T-helper 1 cell treated with Interleukin-12 subunit alpha and Interleukin-12 subunit beta and Interleukin-4 antibody, amounts not matched to agents 30 μg/mL and 1 μg/mL, for 36 hours (primary cell): Measurements from ENCODE around the gene BSPRY.
"Not testable (repeated sequence)": the region's sequence is repeated elsewhere in the genome, so short reads cannot be mapped to it uniquely, and the experiment has no call there.

ENCODE experiments used
- H3K27ac Mint-ChIP-seq: one replicate; pipeline ENCODE4 v1.8.0; 2021; ENCODE audit warnings: mild to moderate bottlenecking, mixed read lengths
- H3K27me3 Mint-ChIP-seq: one replicate; pipeline ENCODE4 v1.8.0; 2021; ENCODE audit warnings: low read depth, mixed read lengths
- H3K36me3 Mint-ChIP-seq: one replicate; pipeline ENCODE4 v1.8.0; 2021; ENCODE audit warnings: low read depth, mixed read lengths
- H3K4me1 Mint-ChIP-seq: one replicate; pipeline ENCODE4 v1.8.0; 2021; ENCODE audit warnings: low read depth, mixed read lengths
- H3K4me3 Mint-ChIP-seq: one replicate; pipeline ENCODE4 v1.8.0; 2021; ENCODE audit warnings: mild to moderate bottlenecking, moderate library complexity, mixed read lengths
- H3K9me3 Mint-ChIP-seq: one replicate; pipeline ENCODE4 v1.8.0; 2021; ENCODE audit warnings: mixed read lengths

BSPRY gene

DNA sequence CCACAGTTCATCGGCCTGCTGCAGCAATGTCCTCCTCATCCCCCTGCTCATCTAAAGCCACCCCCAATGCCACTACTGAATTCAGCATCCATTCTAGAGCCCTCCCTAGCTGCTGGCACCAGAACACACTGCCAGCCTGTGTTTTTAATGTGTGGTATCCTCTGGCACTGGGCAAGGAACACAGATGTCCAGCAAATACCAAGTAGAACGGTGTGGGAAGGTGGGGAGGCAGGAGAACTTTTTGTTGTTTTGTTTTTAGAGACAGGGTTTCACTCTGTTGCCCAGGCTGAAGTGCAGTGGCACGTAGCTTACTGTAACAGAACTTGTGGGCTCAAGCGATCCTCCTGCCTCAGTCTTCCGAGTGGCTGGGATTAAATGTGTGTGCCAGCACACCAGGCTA is 22.7 kb downstream of the BSPRY start:
- H3K27me3 Mint-ChIP-seq, result no peaks in the 10 kb centered on the region
- H3K36me3 Mint-ChIP-seq, result peaks cover 12% of the 10 kb centered on the region
- peaks cover 13% of the 10 kb centered on the region for H3K4me1 Mint-ChIP-seq
- no peak overlapping the region for H3K4me3 Mint-ChIP-seq
- no peak overlapping the region for H3K27ac Mint-ChIP-seq
- no peaks in the 10 kb centered on the region for H3K9me3 Mint-ChIP-seq

DNA sequence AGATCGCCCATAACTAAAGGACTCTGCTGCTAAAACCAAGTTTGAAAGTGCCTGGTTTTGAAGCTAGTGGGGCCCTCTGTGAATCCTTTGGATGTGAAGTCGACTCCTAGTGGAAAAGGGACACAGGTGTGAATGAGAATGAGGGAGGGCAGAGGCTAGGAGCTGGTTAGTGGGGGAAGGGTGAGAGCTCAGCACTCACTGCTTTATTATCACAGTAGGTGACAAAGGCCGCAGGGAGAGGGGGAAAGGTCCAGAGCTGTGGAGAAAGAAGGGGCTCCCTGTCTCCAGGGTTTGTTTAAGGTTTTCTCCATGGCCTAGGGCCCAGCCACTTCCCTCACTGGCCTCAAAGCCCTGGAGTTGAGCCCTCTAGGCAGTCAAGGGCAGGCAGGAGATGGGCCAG is 23.9 kb downstream of the BSPRY start:
- Mint-ChIP-seq H3K27me3 (no peaks in the 10 kb centered on the region), H3K4me3 (no peak overlapping the region), H3K4me1 (peaks cover 13% of the 10 kb centered on the region), H3K9me3 (no peaks in the 10 kb centered on the region), H3K27ac (no peak overlapping the region), H3K36me3 (peaks cover 12% of the 10 kb centered on the region)

DNA sequence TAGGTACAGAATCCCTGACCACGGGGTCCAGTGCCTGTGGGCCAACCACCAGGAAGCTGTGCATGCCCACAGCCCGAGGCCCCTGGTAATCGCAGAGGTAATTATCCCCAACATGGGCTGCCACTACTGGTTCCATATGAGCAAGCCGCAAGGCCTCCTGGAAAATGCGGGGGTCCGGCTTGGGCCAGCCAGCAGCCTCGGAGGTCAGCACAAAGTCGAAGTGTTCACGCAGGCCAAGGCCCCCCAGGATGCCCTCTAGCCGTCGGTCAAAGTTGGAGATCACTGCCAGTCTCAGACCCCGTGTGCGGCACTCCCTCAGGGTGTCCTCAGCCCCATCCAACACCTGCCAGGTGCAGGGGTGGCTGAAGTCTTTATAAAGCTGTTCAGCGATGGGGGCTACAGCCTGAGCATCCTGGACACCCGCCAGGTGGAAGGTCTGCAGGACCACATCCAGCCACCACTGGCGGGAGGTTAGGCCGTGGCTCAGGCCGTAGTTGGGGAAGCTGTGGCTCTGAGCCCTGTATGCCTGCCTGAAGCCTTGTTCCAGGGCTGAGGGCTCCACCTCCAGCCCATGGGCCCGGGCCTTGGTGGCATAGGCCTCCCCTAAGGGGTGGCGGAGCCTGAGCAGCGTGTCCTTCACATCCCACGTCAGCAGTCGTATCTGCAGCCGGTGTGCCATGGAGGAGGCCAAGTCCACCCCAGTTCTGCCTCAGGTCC is 24.5 kb downstream of the BSPRY start:
- no peak overlapping the region for H3K27ac Mint-ChIP-seq
- H3K36me3 Mint-ChIP-seq, result peaks cover 8% of the 10 kb centered on the region
- H3K4me1 Mint-ChIP-seq, result peaks cover 13% of the 10 kb centered on the region
- H3K4me3 Mint-ChIP-seq, result no peak overlapping the region
- H3K27me3 Mint-ChIP-seq, result no peaks in the 10 kb centered on the region
- no peaks in the 10 kb centered on the region for H3K9me3 Mint-ChIP-seq

DNA sequence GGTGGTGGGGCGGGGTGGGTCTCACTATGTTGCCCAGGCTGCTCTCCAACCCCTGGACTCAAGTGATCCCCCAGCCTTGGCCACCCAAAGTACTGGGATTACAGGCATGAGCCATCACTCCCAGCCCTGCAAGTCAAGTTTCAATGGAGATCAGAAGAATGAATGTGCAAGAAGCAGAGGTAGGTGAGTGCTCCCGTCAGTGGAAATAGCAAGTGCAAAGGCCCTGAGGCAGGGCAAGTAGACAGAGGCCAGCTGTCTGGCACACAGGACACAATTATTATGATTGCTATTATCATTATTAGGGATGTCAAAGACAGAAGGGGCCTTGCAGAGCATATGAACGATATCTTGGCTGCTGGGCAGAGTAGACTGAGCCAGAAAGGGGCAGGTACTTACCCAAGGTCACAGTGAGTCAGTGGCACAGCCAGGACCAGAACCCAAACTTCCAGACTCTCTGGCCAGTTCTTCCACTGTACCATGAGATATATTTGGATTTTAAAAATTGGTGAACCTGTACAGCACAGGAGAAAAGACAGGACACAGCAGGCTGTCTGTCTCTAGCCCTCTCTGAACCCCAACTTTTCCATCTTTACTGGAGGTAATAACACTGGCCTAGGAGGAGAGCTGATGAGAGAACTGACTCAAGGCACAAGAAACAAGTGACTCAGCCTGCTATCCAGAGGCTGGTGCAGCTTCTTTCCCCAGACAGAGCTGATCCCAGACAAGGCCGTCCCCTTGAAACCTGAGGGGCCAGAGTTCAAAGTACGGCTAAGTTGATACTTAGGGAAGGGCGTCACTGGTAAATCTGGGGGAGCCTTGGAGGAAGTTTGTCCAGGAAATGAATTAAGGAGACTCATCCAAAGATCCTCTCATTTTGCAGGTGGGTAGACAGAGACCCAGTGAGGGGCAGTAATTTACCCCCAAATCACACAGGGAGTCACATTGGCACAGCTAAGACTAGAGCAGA is 26.0 kb downstream of the BSPRY start:
- H3K27me3 Mint-ChIP-seq, result no peaks in the 10 kb centered on the region
- peak overlapping the region; percentile 79 for H3K4me3 Mint-ChIP-seq
- H3K9me3 Mint-ChIP-seq, result no peaks in the 10 kb centered on the region
- H3K27ac Mint-ChIP-seq, result peak overlapping the region; percentile 68
- H3K36me3 Mint-ChIP-seq, result peaks cover 7% of the 10 kb centered on the region
- H3K4me1 Mint-ChIP-seq, result peaks cover 13% of the 10 kb centered on the region

DNA sequence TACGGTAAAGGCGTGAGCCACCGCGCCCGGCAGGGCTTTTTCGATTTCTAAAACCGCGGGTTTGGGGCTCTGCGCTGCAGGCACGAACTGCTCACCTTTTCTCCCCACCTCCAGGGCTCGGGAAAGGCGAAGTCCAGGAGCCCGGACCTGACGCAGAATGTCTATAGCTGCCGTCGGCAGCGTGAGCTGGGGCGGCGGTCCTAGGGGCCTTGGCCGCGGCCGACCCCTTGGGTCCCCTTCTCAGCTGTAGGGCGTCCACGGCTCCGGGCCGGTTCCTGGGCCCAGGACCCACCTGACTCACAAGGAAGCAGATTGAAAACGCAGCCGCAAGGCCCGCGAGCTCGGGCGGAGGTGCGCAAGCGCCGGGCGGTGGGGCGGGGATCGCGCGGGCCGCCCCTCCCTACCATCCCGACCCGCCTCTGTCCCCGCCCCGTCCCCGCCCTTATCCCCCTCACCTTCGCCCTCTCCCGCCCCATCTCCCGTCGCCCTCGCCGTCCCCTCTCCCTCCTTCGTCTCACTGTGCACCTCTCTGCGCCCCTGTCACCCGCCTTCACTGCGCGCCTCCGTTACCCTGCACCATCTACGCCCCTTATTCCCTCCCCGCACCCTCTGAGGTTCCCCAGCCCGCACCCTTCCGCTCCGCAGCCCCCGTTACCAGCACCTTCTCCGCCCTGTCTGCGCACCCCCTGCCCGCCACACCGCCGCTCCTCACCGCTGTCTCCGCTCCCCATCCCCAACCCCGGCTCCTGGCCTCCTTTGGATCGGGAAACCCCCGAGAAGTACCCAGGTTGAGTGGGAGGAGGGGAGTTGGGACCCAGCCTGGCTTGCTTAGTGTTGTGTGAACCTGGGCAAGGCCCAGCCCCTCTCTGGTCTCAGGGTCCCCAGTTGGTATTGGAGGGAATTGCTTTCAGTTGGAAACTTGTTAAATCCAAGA is 27.6 kb downstream of the BSPRY start, which contains the start of gene HDHD3:
Gene HDHD3, minus strand, starts transcription at position 353 of the 934 bp plus-strand sequence. CDS start 2,632 bp downstream, outside the sequence.
- H3K4me1 Mint-ChIP-seq, result peaks cover 17% of the 10 kb centered on the region
- no peaks in the 10 kb centered on the region for H3K9me3 Mint-ChIP-seq

DNA sequence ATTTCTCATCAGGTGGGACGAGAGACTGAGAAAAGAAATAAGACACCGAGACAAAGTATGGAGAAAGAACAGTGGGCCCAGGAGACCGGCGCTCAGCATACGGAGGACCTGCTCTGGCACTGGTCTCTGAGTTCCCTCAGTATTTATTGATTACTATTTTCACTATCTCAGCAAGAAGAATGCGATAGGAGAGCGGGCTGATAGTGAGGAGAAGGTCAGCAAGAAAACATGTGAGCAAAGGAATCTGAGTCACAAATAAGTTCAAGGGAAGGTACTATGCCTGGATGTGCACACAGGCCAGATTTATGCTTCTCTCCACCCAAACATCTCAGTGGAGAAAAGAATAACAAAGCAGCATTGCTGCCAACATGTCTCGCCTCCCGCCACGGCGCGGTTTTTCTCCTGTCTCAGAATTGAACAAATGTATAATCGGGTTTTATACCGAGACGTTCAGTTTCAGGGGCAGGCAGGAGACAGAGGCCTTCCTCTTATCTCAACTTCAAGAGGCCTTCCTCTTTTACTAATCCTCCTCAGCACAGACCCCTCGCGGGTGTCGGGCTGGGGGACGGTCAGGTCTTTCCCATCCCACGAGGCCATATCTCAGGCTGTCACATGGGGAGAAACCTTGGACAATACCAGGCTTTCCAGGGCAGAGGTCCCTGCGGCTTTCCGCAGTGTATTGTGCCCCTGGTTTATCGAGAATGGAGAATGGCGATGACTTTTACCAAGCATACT is 29.9 kb downstream of the BSPRY start:
- not testable (repeated sequence) for H3K27ac Mint-ChIP-seq, H3K9me3 Mint-ChIP-seq, H3K36me3 Mint-ChIP-seq, H3K4me3 Mint-ChIP-seq, H3K27me3 Mint-ChIP-seq
- H3K4me1 Mint-ChIP-seq, result peaks cover 17% of the 10 kb centered on the region

More for the DNA sequence above, 27.6 kb downstream of the BSPRY start, which contains the start of gene HDHD3:
- peaks cover 7% of the 10 kb centered on the region for H3K36me3 Mint-ChIP-seq
- no peaks in the 10 kb centered on the region for H3K27me3 Mint-ChIP-seq
- peak within 1 kb of the TSS; percentile 73 for H3K27ac Mint-ChIP-seq
- H3K4me3 Mint-ChIP-seq, result peak within 1 kb of the TSS; percentile 90

DNA sequence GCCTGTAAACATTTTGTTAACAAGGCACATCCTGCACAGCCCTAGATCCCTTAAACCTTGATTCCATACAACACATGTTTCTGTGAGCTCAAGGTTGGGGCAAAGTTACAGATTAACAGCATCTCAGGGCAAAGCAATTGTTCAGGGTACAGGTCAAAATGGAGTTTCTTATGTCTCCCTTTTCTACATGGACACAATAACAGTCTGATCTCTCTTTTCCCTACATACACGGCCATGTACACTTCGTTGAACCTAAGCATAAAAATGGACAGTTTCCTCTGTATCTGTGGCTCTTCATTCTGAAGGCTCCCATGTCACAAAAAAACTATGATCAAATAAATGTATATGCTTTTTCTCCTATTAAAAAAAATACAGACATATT is 30.5 kb downstream of the BSPRY start:
- H3K9me3 Mint-ChIP-seq, H3K36me3 Mint-ChIP-seq, H3K27me3 Mint-ChIP-seq, H3K27ac Mint-ChIP-seq, H3K4me3 Mint-ChIP-seq: not testable (repeated sequence)
- H3K4me1 Mint-ChIP-seq, result peaks cover 14% of the 10 kb centered on the region

DNA sequence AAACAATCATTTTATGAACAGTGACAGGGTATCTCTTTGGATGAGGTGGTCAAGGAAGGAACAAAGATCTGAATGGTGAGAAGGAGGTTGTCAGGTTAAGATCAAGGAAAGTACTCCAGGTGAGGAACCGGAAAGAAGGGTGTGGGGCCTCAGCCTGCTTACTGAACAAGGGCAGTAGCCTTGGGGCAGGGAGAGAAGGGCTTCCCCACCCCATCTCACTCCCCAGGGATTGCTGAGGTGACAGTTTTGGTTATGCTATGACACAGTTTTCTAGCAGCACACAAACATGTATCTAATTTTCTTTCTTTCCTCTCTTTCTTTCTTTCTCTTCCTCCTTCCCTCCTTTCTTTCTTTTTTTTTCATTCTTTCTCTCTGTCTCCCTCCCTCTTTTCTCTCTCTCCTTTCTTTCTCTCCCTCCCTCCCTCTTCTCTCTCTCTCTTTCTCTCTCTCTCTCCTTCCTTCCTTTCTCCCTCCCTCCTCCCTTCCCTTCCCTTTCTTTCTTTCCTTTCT is 31.6 kb downstream of the BSPRY start:
- Mint-ChIP-seq H3K4me3 (no peak overlapping the region), H3K4me1 (peaks cover 4% of the 10 kb centered on the region), H3K36me3 (peaks cover 1% of the 10 kb centered on the region), H3K9me3 (no peaks in the 10 kb centered on the region), H3K27ac (no peak overlapping the region), H3K27me3 (no peaks in the 10 kb centered on the region)

DNA sequence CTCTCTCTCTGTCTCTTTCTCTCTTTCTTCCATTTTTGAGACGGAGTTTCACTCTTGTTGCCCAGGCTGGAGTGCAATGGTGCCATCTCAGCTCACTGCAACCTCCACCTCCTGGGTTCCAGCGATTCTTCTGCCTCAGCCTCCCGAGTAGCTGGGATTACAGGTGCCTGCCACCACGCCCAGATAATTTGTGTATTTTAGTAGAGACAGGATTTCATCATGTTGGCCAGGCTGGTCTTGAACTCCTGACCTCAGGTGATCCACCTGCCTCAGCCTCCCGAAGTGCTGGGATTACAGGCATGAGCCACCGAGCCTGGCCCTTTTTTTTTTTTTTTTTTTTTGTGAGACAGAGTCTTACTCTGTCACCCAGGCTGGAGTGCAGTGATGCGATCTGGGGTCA is 32.1 kb downstream of the BSPRY start:
- not testable (repeated sequence) for H3K4me1 Mint-ChIP-seq, H3K36me3 Mint-ChIP-seq, H3K27ac Mint-ChIP-seq, H3K9me3 Mint-ChIP-seq, H3K4me3 Mint-ChIP-seq, H3K27me3 Mint-ChIP-seq

DNA sequence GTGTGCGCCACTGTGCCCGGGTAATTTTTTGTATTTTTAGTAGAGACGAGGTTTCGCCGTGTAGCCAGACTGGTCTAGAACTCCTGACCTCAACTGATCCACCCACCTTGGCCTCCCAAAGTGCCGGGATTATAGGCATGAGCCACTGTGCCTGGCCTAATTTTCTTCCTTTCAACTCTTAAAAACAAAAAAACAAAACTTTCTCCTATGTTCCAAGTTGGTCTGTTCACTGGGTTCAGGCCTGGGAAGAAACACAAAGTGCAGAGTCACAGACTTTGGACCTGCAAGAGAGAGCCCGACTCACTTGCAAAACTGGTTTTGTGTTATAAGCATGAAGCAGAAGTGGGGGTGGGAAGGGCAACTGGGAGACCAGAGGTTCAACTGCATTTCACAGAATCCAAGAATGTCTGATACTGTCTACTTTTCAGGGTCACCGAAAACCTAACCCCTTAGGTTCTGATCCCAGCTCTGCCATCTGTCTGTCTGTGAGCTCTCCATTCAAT is 32.6 kb downstream of the BSPRY start:
- peaks cover 4% of the 10 kb centered on the region for H3K4me1 Mint-ChIP-seq
- H3K9me3 Mint-ChIP-seq, result no peaks in the 10 kb centered on the region
- H3K4me3 Mint-ChIP-seq, result no peak overlapping the region
- H3K27me3 Mint-ChIP-seq, result no peaks in the 10 kb centered on the region
- H3K36me3 Mint-ChIP-seq, result peaks cover 5% of the 10 kb centered on the region
- H3K27ac Mint-ChIP-seq, result no peak overlapping the region

DNA sequence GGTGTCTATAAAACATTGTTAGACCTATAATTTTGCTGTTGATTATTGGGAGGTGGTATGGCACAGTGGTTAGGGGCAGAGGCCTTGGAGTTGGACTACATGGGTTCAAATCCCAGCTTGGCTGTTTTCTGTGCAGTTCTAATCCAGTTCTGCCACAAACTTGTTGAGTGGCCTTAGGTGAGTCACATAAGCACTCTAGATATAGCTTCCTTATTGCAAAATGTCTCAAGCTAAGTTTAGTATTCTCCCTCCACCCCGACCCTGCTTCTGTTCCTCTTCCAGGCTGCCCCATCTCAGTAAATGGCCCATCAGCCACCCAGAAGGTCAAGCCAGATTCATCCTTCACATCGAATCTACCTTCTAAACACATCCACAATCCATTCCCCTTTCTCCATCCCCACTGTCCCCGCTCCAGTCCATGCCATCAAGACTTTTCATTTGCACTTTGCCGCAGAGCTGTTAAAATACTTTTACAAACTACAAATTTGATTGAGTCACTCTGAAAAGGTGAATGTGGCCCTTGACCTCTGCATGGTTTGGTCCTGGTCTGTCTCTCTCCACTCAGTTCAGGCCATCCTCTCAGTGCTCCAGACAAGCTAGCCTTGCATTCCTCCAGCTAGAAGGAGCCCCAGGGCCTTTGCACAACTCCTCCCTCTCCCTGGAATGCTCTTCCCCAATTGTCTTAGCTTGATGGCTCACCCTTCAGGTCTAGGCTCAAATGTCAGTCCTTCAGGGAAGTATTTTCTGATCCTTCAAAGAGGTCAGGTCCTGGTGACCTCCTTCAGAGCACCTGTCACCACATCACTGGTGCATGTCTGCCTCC is 37.4 kb downstream of the BSPRY start:
- Mint-ChIP-seq H3K27me3 (no peaks in the 10 kb centered on the region), H3K4me3 (no peak overlapping the region), H3K36me3 (peaks cover 13% of the 10 kb centered on the region), H3K27ac (no peak overlapping the region), H3K9me3 (no peaks in the 10 kb centered on the region), H3K4me1 (no peaks in the 10 kb centered on the region)

DNA sequence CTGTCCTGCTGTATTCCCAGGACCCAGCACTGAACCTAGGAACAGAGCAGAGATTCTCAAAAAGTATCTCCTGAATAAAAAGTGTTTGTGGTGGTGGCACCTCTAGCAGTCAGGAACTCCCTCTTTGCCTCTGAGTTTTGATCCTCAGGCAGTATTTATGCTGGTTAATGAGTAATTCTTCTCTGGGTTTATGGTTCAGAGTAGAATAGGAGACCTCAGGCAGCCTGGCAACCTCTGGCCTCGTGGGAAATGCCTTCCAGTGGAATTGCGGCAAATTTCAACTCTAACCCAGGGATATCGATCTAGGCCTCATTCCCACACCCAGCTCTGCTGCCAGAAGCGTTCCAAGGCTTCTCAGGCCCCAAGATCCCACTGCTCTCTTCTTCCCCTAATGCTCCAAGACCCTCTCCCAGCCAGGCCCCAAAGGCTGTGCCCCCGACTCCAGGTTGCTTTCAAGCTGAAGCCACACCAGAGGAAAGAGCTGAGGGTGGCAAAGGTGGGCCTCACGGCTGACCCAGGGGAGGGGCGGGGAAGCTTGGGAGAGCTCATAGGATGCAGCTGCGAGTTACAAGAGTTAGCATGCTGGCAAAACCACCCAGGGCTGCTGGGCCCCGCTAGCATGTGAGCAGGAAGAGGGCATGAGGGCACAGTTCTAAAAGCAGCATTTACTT is 38.4 kb downstream of the BSPRY start:
- H3K36me3 Mint-ChIP-seq, result peaks cover 13% of the 10 kb centered on the region
- H3K27me3 Mint-ChIP-seq, result no peaks in the 10 kb centered on the region
- H3K4me3 Mint-ChIP-seq, result no peak overlapping the region
- H3K4me1 Mint-ChIP-seq, result no peaks in the 10 kb centered on the region
- no peaks in the 10 kb centered on the region for H3K9me3 Mint-ChIP-seq
- no peak overlapping the region for H3K27ac Mint-ChIP-seq
